ENCODE data around the gene TRPC1.

GRCh38 chr3:142852009-142852408 is 128.2 kb downstream of the TRPC1 start:
- no peak for TF ChIP-seq ZNF274 (IDR thresholded peaks at IDR 0.05; ENCODE audit: low read depth, low read length)
- TF ChIP-seq YY1 (IDR thresholded peaks at IDR 0.05; ENCODE audit: insufficient read depth, insufficient read length), result no peak
- TF ChIP-seq SUZ12 (IDR thresholded peaks at IDR 0.05; ENCODE audit: extremely low read depth, insufficient read depth, insufficient read length), result no peak

All from NT2/D1 (cell line).